ENCODE measurements around the gene PDE11A.

The PDE11A gene

GRCh38 chr2:177676636-177677035 is 395.9 kb downstream of the PDE11A start:
- TF ChIP-seq ZFX (IDR thresholded peaks at IDR 0.05; ENCODE audit: borderline replicate concordance) (no peak), CTCF (IDR thresholded peaks at IDR 0.05) (no peak)
- H3K27ac ChIP-seq = no peak overlapping the region

GRCh38 chr2:177675825-177676224 is 396.8 kb downstream of the PDE11A start:
- no peak overlapping the region for H3K27ac ChIP-seq
- TF ChIP-seq CTCF (IDR thresholded peaks at IDR 0.05) = no peak
- no peak for TF ChIP-seq ZFX (IDR thresholded peaks at IDR 0.05; ENCODE audit: borderline replicate concordance)

GRCh38 chr2:177675350-177675821 is 397.2 kb downstream of the PDE11A start:
- TF ChIP-seq CTCF (IDR thresholded peaks at IDR 0.05) (no peak), ZFX (IDR thresholded peaks at IDR 0.05; ENCODE audit: borderline replicate concordance) (no peak)
- no peak overlapping the region for H3K27ac ChIP-seq

GRCh38 chr2:177673602-177674595 is 398.7 kb downstream of the PDE11A start:
- H3K27ac ChIP-seq = no peak overlapping the region
- TF ChIP-seq ZFX (IDR thresholded peaks at IDR 0.05; ENCODE audit: borderline replicate concordance) (no peak), CTCF (IDR thresholded peaks at IDR 0.05) (no peak)

GRCh38 chr2:177671662-177672061 is 400.9 kb downstream of the PDE11A start:
- no peak overlapping the region for H3K27ac ChIP-seq
- TF ChIP-seq ZFX (IDR thresholded peaks at IDR 0.05; ENCODE audit: borderline replicate concordance) = no peak
- TF ChIP-seq CTCF (IDR thresholded peaks at IDR 0.05) = no peak

GRCh38 chr2:177670791-177671535 is 401.6 kb downstream of the PDE11A start:
- TF ChIP-seq CTCF (IDR thresholded peaks at IDR 0.05) = no peak
- no peak for TF ChIP-seq ZFX (IDR thresholded peaks at IDR 0.05; ENCODE audit: borderline replicate concordance)
- H3K27ac ChIP-seq = no peak overlapping the region
